Esophagus squamous epithelium (tissue), 5 donors: ENCODE measurements around the gene ARNT2. TPM values are rescaled to one million over a fixed set of nuclear protein-coding genes. Genes with fewer than 3 reads are reported as not detected.

Experiments
- DNase-seq: peaks from one replicate; lab custom pipeline; 2025; lab: John Stamatoyannopoulos, UW
- H3K27ac ChIP-seq, 4 donors: fragments of 200-600 bp; sonication (generic); one replicate each; pipeline ENCODE4 v1.5.1; 2016 to 2019; ENCODE audit warnings: mild to moderate bottlenecking in 1 of 4
- H3K27me3 ChIP-seq, 4 donors: fragments of 200-600 bp; sonication (generic); 1 replicate in 3 of 4; 2 replicates in 1 of 4; pipeline versions ENCODE4 v1.5.1 to v1.6.0; 2017 to 2021; ENCODE audit warnings: antibody characterized with exemption in 1 of 4
- H3K36me3 ChIP-seq, 3 donors: fragments of 200-600 bp; sonication (generic); one replicate each; pipeline ENCODE4 v1.5.1; 2016 to 2019
- H3K4me1 ChIP-seq, 3 donors: fragments of 200-600 bp; sonication (generic); one replicate each; pipeline ENCODE4 v1.5.1; 2017 to 2019
- H3K4me3 ChIP-seq, 4 donors: fragments of 200-600 bp; sonication (generic); 1 replicate in 3 of 4; 2 replicates in 1 of 4; pipeline ENCODE4 v1.5.1; 2016 to 2019; ENCODE audit warnings: mild to moderate bottlenecking in 2 of 4, moderate library complexity in 1 of 4
- H3K9me3 ChIP-seq, 3 donors: fragments of 200-600 bp; sonication (generic); one replicate each; pipeline ENCODE4 v1.5.1; 2016 to 2019
- POLR2A ChIP-seq, 4 donors: fragments of 450-650 bp; IDR thresholded peaks; one replicate each; pipeline ENCODE4 v1.6.1; 2017; ENCODE audit warnings: antibody characterized with exemption in 4 of 4, mild to moderate bottlenecking in 4 of 4, moderate library complexity in 3 of 4
- WGBS, 2 donors: methylation state at CpG; one replicate each; pipeline ENCODE4 v1.1.5; 2018; 5-methylcytosine and 5-hydroxymethylcytosine counted together
- intact Hi-C: fragments of 100-400 bp; cut with DNase I; formaldehyde crosslinking; loops from one replicate; pipeline ENCODE4 v1.15.0; 2022
- total RNA-seq, 4 donors: library from RNA; depleted of rRNA; stranded (reverse); fragments of >200 nt; gene quantifications; one replicate each; pipeline ENCODE4 v1.1.0, GENCODE V29; 2016
- TF ChIP-seq, protein P1 (sequence below), 6 experiments: fragments of 450-650 bp in 4 of 6; fragments of 200-600 bp in 2 of 6; sonication (generic) in 2 of 6; IDR thresholded peaks; one replicate each; pipeline ENCODE4 v1.5.1; 2016 to 2019; ENCODE audit warnings: antibody characterized with exemption in 6 of 6, mild to moderate bottlenecking in 4 of 6, moderate library complexity in 4 of 6
- donor health status: DM: yes; HTN: yes; CAD: no.

ARNT2 gene
- total RNA-seq, 4 donors from 2014 or later = 0.15 to 5.7 (median 1.7) TPM

DNA sequence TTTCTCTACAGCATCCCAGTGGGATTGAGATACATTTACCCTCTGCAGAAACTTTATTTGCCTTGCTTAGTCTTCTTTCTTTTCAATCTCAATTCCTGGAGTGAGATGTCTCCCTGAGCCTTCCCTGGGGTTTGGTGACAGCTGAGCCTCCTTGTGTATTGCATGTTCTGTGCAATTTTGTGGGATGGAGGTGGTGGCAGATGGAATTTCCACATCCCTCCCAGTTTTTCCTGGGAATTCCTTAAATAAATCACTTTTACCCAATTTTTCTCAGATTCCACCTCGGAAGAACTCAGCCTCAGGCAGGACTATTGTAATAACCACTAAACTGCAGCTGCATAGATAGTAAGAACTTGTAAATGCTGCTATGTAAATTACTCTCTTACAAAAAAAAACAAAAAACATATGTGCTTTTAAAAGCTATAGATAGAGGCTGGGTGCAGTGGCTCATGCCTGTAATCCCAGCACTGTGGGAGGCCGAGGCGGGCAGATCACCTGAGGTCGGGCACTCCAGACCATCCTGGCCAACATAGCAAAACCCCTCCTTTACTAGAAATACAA is 202.4 kb downstream of the ARNT2 start:
- intact Hi-C loops = no loop called here
- TF ChIP-seq, protein P1, sequence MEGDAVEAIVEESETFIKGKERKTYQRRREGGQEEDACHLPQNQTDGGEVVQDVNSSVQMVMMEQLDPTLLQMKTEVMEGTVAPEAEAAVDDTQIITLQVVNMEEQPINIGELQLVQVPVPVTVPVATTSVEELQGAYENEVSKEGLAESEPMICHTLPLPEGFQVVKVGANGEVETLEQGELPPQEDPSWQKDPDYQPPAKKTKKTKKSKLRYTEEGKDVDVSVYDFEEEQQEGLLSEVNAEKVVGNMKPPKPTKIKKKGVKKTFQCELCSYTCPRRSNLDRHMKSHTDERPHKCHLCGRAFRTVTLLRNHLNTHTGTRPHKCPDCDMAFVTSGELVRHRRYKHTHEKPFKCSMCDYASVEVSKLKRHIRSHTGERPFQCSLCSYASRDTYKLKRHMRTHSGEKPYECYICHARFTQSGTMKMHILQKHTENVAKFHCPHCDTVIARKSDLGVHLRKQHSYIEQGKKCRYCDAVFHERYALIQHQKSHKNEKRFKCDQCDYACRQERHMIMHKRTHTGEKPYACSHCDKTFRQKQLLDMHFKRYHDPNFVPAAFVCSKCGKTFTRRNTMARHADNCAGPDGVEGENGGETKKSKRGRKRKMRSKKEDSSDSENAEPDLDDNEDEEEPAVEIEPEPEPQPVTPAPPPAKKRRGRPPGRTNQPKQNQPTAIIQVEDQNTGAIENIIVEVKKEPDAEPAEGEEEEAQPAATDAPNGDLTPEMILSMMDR (IDR thresholded peaks at IDR 0.05) = no peak
- no peak for TF ChIP-seq POLR2A (IDR thresholded peaks at IDR 0.05)
- H3K27me3 ChIP-seq = peaks cover 0 to 6% (median 0%) of the 10 kb centered on the region in 4 donors
- no peak overlapping the region for H3K27ac ChIP-seq
- H3K9me3 ChIP-seq = no peaks in the 10 kb centered on the region
- H3K36me3 ChIP-seq = no peaks in the 10 kb centered on the region
- no peak overlapping the region for H3K4me3 ChIP-seq
- peaks cover 8 to 39% (median 31%) of the 10 kb centered on the region in 3 donors for H3K4me1 ChIP-seq
- WGBS, 2 donors = 80 to 85% methylated on average over 4 of the region's 4 CpGs
- no peak for DNase-seq

DNA sequence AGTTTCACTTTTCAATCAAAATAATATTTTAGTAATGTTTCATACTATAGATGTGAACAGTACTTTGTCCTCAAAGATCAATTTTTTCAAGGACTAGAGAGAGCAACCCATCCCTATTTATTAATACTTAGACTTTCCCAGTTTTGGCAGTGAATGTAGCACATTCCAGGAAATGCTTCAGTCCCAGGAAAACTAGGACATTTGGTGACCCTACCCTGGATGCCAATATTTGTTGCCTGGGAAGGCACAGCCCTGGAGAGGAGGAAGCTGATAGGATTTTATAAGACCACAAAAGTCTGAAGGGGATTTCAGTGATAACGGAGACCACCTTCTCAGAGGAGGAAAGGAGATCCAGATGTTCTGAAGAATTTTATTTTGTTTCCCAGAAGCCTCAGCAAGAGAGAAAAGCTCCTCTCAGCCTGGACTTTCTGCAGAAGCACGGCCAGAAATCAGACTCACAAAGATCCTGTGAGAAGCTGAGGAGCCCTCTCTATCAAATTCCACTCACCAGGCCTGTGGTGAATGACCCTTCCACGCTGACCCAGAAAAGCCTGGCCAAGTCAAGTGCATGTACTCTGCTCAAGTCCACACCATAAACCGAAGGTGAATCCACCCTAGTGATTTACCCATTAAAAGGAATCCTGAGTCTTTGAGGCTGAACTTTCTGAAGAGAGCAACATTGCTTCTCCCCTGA is 203.3 kb downstream of the ARNT2 start:
- no peak for TF ChIP-seq POLR2A (IDR thresholded peaks at IDR 0.05)
- TF ChIP-seq, protein P1 (IDR thresholded peaks at IDR 0.05) = no peak
- H3K27ac ChIP-seq = peak overlapping the region in 2 of 4 donors; percentile 39 to 70
- no peak overlapping the region for H3K4me3 ChIP-seq
- H3K9me3 ChIP-seq = no peaks in the 10 kb centered on the region
- H3K27me3 ChIP-seq = peaks cover 0 to 6% (median 0%) of the 10 kb centered on the region in 4 donors
- H3K4me1 ChIP-seq = peaks cover 8 to 39% (median 31%) of the 10 kb centered on the region in 3 donors
- DNase-seq = no peak
- no peaks in the 10 kb centered on the region for H3K36me3 ChIP-seq
- WGBS, 2 donors = 67 to 70% methylated on average over 2 to 4 of the region's 4 CpGs
- intact Hi-C loops = no loop called here

DNA sequence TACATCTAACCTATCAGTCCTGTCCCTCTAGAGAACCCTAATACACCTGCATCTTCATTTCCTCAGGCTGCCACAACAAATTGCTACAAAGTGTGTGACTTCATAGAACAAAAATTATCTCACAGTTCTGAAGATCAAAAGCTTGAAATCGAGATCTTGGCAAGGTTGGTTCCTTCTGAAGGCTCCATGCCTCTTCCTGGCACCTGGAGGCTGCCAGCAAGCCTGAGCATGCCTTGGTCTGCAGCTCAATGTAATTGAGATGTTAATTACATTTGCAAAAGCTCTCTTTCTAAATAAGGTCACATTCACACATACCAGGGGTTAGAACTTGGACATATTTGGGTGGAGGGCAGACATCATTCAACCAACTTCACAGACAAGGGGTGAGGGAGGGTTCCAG is 204.5 kb downstream of the ARNT2 start:
- TF ChIP-seq, protein P1 (IDR thresholded peaks at IDR 0.05) = no peak
- TF ChIP-seq POLR2A (IDR thresholded peaks at IDR 0.05) = no peak
- no peak for DNase-seq
- WGBS, 2 donors = 21 to 29% methylated on average over 1 of the region's 1 CpG

GRCh38 chr15:80609091-80609490 is 204.9 kb downstream of the ARNT2 start:
- intact Hi-C loops = no loop called here
- no peak for DNase-seq
- peaks cover 8 to 39% (median 31%) of the 10 kb centered on the region in 3 donors for H3K4me1 ChIP-seq
- H3K27ac ChIP-seq = peak overlapping the region in 3 of 4 donors; percentile 19 to 70 (median 51)
- 20 to 32% methylated on average over 4 of the region's 4 CpGs for WGBS, 2 donors
- no peaks in the 10 kb centered on the region for H3K9me3 ChIP-seq
- TF ChIP-seq POLR2A (IDR thresholded peaks at IDR 0.05) = no peak
- TF ChIP-seq, protein P1 (IDR thresholded peaks at IDR 0.05) = no peak
- H3K36me3 ChIP-seq = no peaks in the 10 kb centered on the region
- peaks cover 0 to 11% (median 0%) of the 10 kb centered on the region in 4 donors for H3K27me3 ChIP-seq
- no peak overlapping the region for H3K4me3 ChIP-seq

More for the DNA sequence above, 204.5 kb downstream of the ARNT2 start:
- intact Hi-C loops = no loop called here
- peak overlapping the region in 3 of 4 donors; percentile 19 to 70 (median 39) for H3K27ac ChIP-seq
- H3K36me3 ChIP-seq = no peaks in the 10 kb centered on the region
- peaks cover 0 to 7% (median 0%) of the 10 kb centered on the region in 4 donors for H3K27me3 ChIP-seq
- peaks cover 8 to 39% (median 31%) of the 10 kb centered on the region in 3 donors for H3K4me1 ChIP-seq
- H3K9me3 ChIP-seq = no peaks in the 10 kb centered on the region
- H3K4me3 ChIP-seq = no peak overlapping the region

- no peak overlapping the region for H3K4me3 ChIP-seq
- H3K9me3 ChIP-seq = no peaks in the 10 kb centered on the region
- peak overlapping the region in 3 of 4 donors; percentile 19 to 70 (median 51) for H3K27ac ChIP-seq
- intact Hi-C loops = no loop called here
- no peak for TF ChIP-seq POLR2A (IDR thresholded peaks at IDR 0.05)
- TF ChIP-seq, protein P1 (IDR thresholded peaks at IDR 0.05) = no peak
- 20 to 22% methylated on average over 2 to 3 of the region's 4 CpGs for WGBS, 2 donors
- no peak for DNase-seq
- no peaks in the 10 kb centered on the region for H3K36me3 ChIP-seq
- H3K4me1 ChIP-seq = peaks cover 8 to 39% (median 31%) of the 10 kb centered on the region in 3 donors
- peaks cover 0 to 14% (median 0%) of the 10 kb centered on the region in 4 donors for H3K27me3 ChIP-seq
Measured at GRCh38 chr15:80609512-80609946, 205.3 kb downstream of the ARNT2 start.
